Thoracic aorta (tissue), 2 donors: ENCODE measurements around the gene TCF7. TPM values are rescaled to one million over a fixed set of nuclear protein-coding genes. Genes with fewer than 3 reads are reported as not detected.

Experiments
- ATAC-seq: fragments of 150-250 bp; one replicate; pipeline ENCODE4 v1.8.0; 2017; ENCODE audit warnings: low read depth; ENCODE audit not compliant: insufficient number of reproducible peaks, low FRiP score
- DNase-seq: peaks from one replicate; pipeline ENCODE4 v3.0.0-alpha.2; 2020; ENCODE audit warnings: low spot score
- H3K27ac ChIP-seq, 2 donors: fragments of 200-600 bp; sonication (generic); 1 replicate in 1 of 2; 2 replicates in 1 of 2; pipeline ENCODE4 v1.5.1; 2016; ENCODE audit warnings: mild to moderate bottlenecking in 2 of 2, moderate library complexity in 2 of 2
- H3K27me3 ChIP-seq: fragments of 200-600 bp; sonication (generic); replicated peaks from 2 replicates; pipeline ENCODE4 v1.6.0; 2016; ENCODE audit warnings: mild to moderate bottlenecking; ENCODE audit not compliant: insufficient read depth
- H3K36me3 ChIP-seq: fragments of 200-600 bp; sonication (generic); one replicate; pipeline ENCODE4 v1.5.1; 2016
- H3K4me1 ChIP-seq, 2 donors: fragments of 200-600 bp; sonication (generic); 1 replicate in 1 of 2; 2 replicates in 1 of 2; pipeline versions ENCODE4 v1.5.1 to v1.6.0; 2016; ENCODE audit warnings: low read depth in 2 of 2, mild to moderate bottlenecking in 1 of 2; ENCODE audit not compliant: control insufficient read depth in 1 of 2
- H3K4me3 ChIP-seq: fragments of 200-600 bp; sonication (generic); 2 replicates; pipeline ENCODE4 v1.5.1; 2016; ENCODE audit warnings: mild to moderate bottlenecking
- H3K9me3 ChIP-seq: fragments of 200-600 bp; sonication (generic); 2 replicates; pipeline ENCODE4 v1.5.1; 2016
- CTCF ChIP-seq: fragments of 200-600 bp; sonication (generic); IDR thresholded peaks from one replicate; pipeline ENCODE4 v1.5.1; 2019; ENCODE audit warnings: antibody characterized with exemption
- total RNA-seq, 2 donors: library from RNA; depleted of rRNA; stranded (reverse); fragments of >200 nt; gene quantifications; one replicate each; pipeline versions ENCODE4 v1.1.0 to v1.2.3, GENCODE V29; 2016

The TCF7 gene
- total RNA-seq, 2 donors from 2014 or later, result 0.54 to 2.1 TPM

GRCh38 chr5:134085411-134085810 is 29.1 kb upstream of the TCF7 start:
- Histone ChIP-seq H3K27ac (no peak overlapping the region), H3K4me3 (no peak overlapping the region), H3K9me3 (no peaks in the 10 kb centered on the region), H3K4me1 (no peaks in the 10 kb centered on the region), H3K36me3 (no peaks in the 10 kb centered on the region), H3K27me3 (no peaks in the 10 kb centered on the region)
- TF ChIP-seq CTCF, result no peak
- ATAC-seq (no peak), DNase-seq (no peak)

DNA sequence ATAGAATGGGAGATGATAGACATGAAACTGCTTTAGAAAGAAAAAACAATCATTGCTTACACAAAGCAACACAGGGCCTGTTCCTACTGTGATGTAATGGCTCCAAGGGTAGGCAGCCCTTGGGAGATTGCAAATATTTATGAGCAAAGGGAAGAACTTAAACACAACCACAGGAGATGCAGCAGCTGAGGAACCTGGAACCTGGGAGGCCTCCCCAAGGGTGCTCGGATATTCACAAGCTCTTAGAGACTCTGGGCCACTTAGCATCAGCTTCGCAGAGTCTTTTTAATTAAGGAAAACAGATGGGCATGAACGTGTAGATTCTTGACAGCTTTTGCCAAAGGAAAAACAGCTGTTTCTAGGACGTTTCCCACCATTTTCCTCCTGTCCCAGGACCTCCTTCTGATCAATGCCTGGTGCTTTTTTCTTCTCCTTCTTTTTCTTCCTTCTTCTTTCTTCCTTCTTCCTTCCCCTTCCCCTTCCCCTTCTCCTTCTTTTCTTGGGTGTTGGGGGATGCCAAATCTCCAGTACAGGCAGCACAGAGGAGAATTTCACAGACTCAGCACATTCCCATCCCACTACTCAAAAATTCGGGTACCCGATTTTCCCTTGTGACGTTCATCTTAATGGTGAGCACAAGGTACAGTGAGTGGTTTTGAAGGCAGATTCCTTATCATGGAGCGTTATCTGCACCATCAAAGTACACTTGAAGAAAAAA is 28.1 kb upstream of the TCF7 start:
- no peaks in the 10 kb centered on the region for H3K36me3 ChIP-seq
- H3K9me3 ChIP-seq, result no peaks in the 10 kb centered on the region
- H3K27ac ChIP-seq, result no peak overlapping the region
- DNase-seq, result no peak
- TF ChIP-seq CTCF, result no peak
- H3K27me3 ChIP-seq, result no peaks in the 10 kb centered on the region
- no peak overlapping the region for H3K4me3 ChIP-seq
- no peaks in the 10 kb centered on the region for H3K4me1 ChIP-seq
- ATAC-seq, result no peak

- no peaks in the 10 kb centered on the region for H3K4me1 ChIP-seq
- no peak overlapping the region for H3K4me3 ChIP-seq
- no peaks in the 10 kb centered on the region for H3K27me3 ChIP-seq
- DNase-seq (no peak), ATAC-seq (no peak)
- TF ChIP-seq CTCF, result no peak
- no peak overlapping the region for H3K27ac ChIP-seq
- H3K9me3 ChIP-seq, result no peaks in the 10 kb centered on the region
- no peaks in the 10 kb centered on the region for H3K36me3 ChIP-seq
Observed at GRCh38 chr5:134086943-134087305, 27.6 kb upstream of the TCF7 start.

DNA sequence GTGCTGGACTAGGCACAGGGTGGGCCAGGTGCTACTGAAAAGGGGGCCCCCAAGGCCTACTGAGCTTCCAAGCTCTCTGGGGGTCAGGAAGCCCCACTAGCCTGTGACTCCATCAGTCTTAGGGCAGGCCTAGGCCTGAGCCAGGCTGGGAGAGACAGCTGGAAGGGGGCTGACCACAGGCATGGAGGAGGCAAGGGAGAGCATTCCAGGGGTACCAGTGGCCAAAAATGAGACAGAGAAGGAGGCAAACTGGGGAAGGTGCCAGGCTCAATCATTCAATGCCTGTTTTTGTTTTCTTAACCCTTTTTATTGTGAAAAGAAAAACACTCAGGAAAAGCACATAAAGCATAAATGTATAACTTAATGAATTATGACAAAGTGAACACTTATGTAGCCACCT is 26.2 kb upstream of the TCF7 start:
- H3K27me3 ChIP-seq, result no peaks in the 10 kb centered on the region
- DNase-seq (no peak), ATAC-seq (no peak)

GRCh38 chr5:134088994-134089560 is 25.4 kb upstream of the TCF7 start:
- Histone ChIP-seq H3K4me3 (no peak overlapping the region), H3K27me3 (no peaks in the 10 kb centered on the region), H3K27ac (no peak overlapping the region), H3K9me3 (no peaks in the 10 kb centered on the region), H3K36me3 (no peaks in the 10 kb centered on the region), H3K4me1 (peaks cover 0 to 6% of the 10 kb centered on the region in 2 donors)
- no peak for ATAC-seq
- TF ChIP-seq CTCF, result no peak
- DNase-seq, result no peak

More for the DNA sequence above, 26.2 kb upstream of the TCF7 start:
- Histone ChIP-seq H3K27ac (no peak overlapping the region), H3K36me3 (no peaks in the 10 kb centered on the region), H3K9me3 (no peaks in the 10 kb centered on the region), H3K4me1 (no peaks in the 10 kb centered on the region), H3K4me3 (no peak overlapping the region)
- TF ChIP-seq CTCF, result no peak
